ENCODE data around the gene TNFSF9. TPM values are rescaled to one million over a fixed set of nuclear protein-coding genes. Genes with fewer than 3 reads are reported as not detected.

TNFSF9 gene
- total RNA-seq, 2 experiments from 2014 or later: 1.5 to 1.8 TPM

GRCh38 chr19:6494438-6495036 lies 36.3 kb upstream of the TNFSF9 start:
- H3K36me3 Mint-ChIP-seq (ENCODE audit: low read depth): no peaks in the 10 kb centered on the region
- Histone ChIP-seq H3K4me1 (ENCODE audit: insufficient read depth, low read length) (peaks cover 6% of the 10 kb centered on the region), H3K9me3 (ENCODE audit: control insufficient read depth in 1 of 2, insufficient read depth in 1 of 2, low read length in 2 of 2) (peaks cover 0 to 10% of the 10 kb centered on the region in 2 experiments), H3K27me3 (ENCODE audit: control insufficient read depth in 1 of 2, insufficient read depth in 2 of 2, low read length in 2 of 2) (no peaks in the 10 kb centered on the region), H3K36me3 (ENCODE audit: insufficient read depth, low read length) (no peaks in the 10 kb centered on the region), H3K27ac (ENCODE audit: low read depth in 1 of 2, low read length in 2 of 2) (no peak overlapping the region), H3K4me3 (ENCODE audit: low read length) (no peak overlapping the region)
- H3K27ac Mint-ChIP-seq: no peak overlapping the region
- DNase-seq (no peak), ATAC-seq (ENCODE audit: poor library complexity) (no peak)
- CTCF ChIA-PET: no interaction called here
- no peaks in the 10 kb centered on the region for H3K27me3 Mint-ChIP-seq
- intact Hi-C loops (cut with DNase I, micrococcal nuclease): no loop called here
- H3K9me3 Mint-ChIP-seq: no peaks in the 10 kb centered on the region
- no peak for TF ChIP-seq CTCF (IDR thresholded peaks at IDR 0.05)
- H3K4me3 Mint-ChIP-seq: no peak overlapping the region
- POLR2A ChIA-PET: no interaction called here
- H3K4me1 Mint-ChIP-seq (ENCODE audit: low read depth): peaks cover 7% of the 10 kb centered on the region

- peaks cover 0 to 10% of the 10 kb centered on the region in 2 experiments for H3K9me3 ChIP-seq (ENCODE audit: control insufficient read depth in 1 of 2, insufficient read depth in 1 of 2, low read length in 2 of 2)
- Mint-ChIP-seq H3K4me3 (no peak overlapping the region), H3K27me3 (peaks cover 4% of the 10 kb centered on the region), H3K36me3 (ENCODE audit: low read depth) (no peaks in the 10 kb centered on the region), H3K4me1 (ENCODE audit: low read depth) (no peaks in the 10 kb centered on the region), H3K9me3 (no peaks in the 10 kb centered on the region), H3K27ac (no peak overlapping the region)
- no peaks in the 10 kb centered on the region for H3K4me1 ChIP-seq (ENCODE audit: insufficient read depth, low read length)
- DNase-seq (no peak), ATAC-seq (ENCODE audit: poor library complexity) (no peak)
- no peaks in the 10 kb centered on the region for H3K36me3 ChIP-seq (ENCODE audit: insufficient read depth, low read length)
- H3K4me3 ChIP-seq (ENCODE audit: low read length): no peak overlapping the region
- no peak for TF ChIP-seq CTCF (IDR thresholded peaks at IDR 0.05)
- ChIA-PET CTCF (no interaction called here), POLR2A (no interaction called here)
- no peak overlapping the region for H3K27ac ChIP-seq (ENCODE audit: low read depth in 1 of 2, low read length in 2 of 2)
- no peaks in the 10 kb centered on the region for H3K27me3 ChIP-seq (ENCODE audit: control insufficient read depth in 1 of 2, insufficient read depth in 2 of 2, low read length in 2 of 2)
- intact Hi-C loops (cut with DNase I, micrococcal nuclease): no loop called here
Measured at GRCh38 chr19:6495947-6496346, 34.9 kb upstream of the TNFSF9 start.

GRCh38 chr19:6498294-6499036 lies 32.4 kb upstream of the TNFSF9 start:
- peaks cover 5% of the 10 kb centered on the region for H3K4me1 Mint-ChIP-seq (ENCODE audit: low read depth)
- peaks cover 13% of the 10 kb centered on the region for H3K27me3 Mint-ChIP-seq
- H3K27ac Mint-ChIP-seq: no peak overlapping the region
- DNase-seq (no peak), ATAC-seq (ENCODE audit: poor library complexity) (no peak)
- Histone ChIP-seq H3K4me3 (ENCODE audit: low read length) (no peak overlapping the region), H3K27ac (ENCODE audit: low read depth in 1 of 2, low read length in 2 of 2) (no peak overlapping the region), H3K27me3 (ENCODE audit: control insufficient read depth in 1 of 2, insufficient read depth in 2 of 2, low read length in 2 of 2) (peaks cover 13 to 16% of the 10 kb centered on the region in 2 experiments), H3K9me3 (ENCODE audit: control insufficient read depth in 1 of 2, insufficient read depth in 1 of 2, low read length in 2 of 2) (no peaks in the 10 kb centered on the region), H3K36me3 (ENCODE audit: insufficient read depth, low read length) (no peaks in the 10 kb centered on the region), H3K4me1 (ENCODE audit: insufficient read depth, low read length) (peaks cover 18% of the 10 kb centered on the region)
- no peak overlapping the region for H3K4me3 Mint-ChIP-seq
- H3K9me3 Mint-ChIP-seq: no peaks in the 10 kb centered on the region
- ChIA-PET POLR2A (no interaction called here), CTCF (no interaction called here)
- intact Hi-C loops (cut with DNase I, micrococcal nuclease): no loop called here
- no peaks in the 10 kb centered on the region for H3K36me3 Mint-ChIP-seq (ENCODE audit: low read depth)
- TF ChIP-seq CTCF (IDR thresholded peaks at IDR 0.05): no peak
